Stimulated activated CD8-positive, alpha-beta memory T cell treated with anti-CD3 and anti-CD28 coated beads, Interleukin-2, amount 100 ng/mL, for 48 hours (primary cell): ENCODE measurements around the gene DYNC2I2.
"Not testable (repeated sequence)": the region's sequence is repeated elsewhere in the genome, so short reads cannot be mapped to it uniquely, and the experiment has no call there.

Experiments used
- DNase-seq, 2 donors: peaks; one replicate each; pipeline ENCODE4 v3.0.0-alpha.2; 2020; ENCODE audit warnings: low read depth in 2 of 2

Gene DYNC2I2

GRCh38 chr9:128685636-128686489 lies 29.2 kb upstream of the DYNC2I2 start:
- no peak for DNase-seq

GRCh38 chr9:128684325-128685199 lies 27.9 kb upstream of the DYNC2I2 start:
- peak; percentile 61 to 69 for DNase-seq

GRCh38 chr9:128684065-128684324 lies 27.3 kb upstream of the DYNC2I2 start:
- DNase-seq: no peak

GRCh38 chr9:128683340-128684064 lies 26.9 kb upstream of the DYNC2I2 start:
- no peak for DNase-seq

GRCh38 chr9:128677794-128678193 lies 21.1 kb upstream of the DYNC2I2 start:
- DNase-seq: no peak

- DNase-seq: no peak
Measured at GRCh38 chr9:128675382-128675781, 18.7 kb upstream of the DYNC2I2 start.

GRCh38 chr9:128669786-128670185 lies 13.1 kb upstream of the DYNC2I2 start:
- no peak for DNase-seq

GRCh38 chr9:128666481-128666941 lies 9.9 kb upstream of the DYNC2I2 start:
- not testable (repeated sequence) for DNase-seq

- no peak for DNase-seq
Measured at GRCh38 chr9:128657796-128658195, 1.1 kb upstream of the DYNC2I2 start.

- no peak for DNase-seq
Measured at GRCh38 chr9:128657344-128657704, 677 bp upstream of the DYNC2I2 start.

- no peak for DNase-seq
Measured at GRCh38 chr9:128654481-128654880, 2.2 kb downstream of the DYNC2I2 start.

- no peak for DNase-seq
Measured at GRCh38 chr9:128653908-128654307, 2.7 kb downstream of the DYNC2I2 start.

GRCh38 chr9:128651798-128652197 lies 4.8 kb downstream of the DYNC2I2 start:
- DNase-seq: no peak

GRCh38 chr9:128648206-128648605 lies 8.4 kb downstream of the DYNC2I2 start:
- peak; percentile 51 to 68 for DNase-seq

GRCh38 chr9:128643519-128644300 lies 12.9 kb downstream of the DYNC2I2 start:
- DNase-seq: no peak

- no peak for DNase-seq
Measured at GRCh38 chr9:128642675-128643245, 13.9 kb downstream of the DYNC2I2 start.

GRCh38 chr9:128640603-128641002 lies 16.0 kb downstream of the DYNC2I2 start:
- DNase-seq: no peak

- no peak for DNase-seq
Measured at GRCh38 chr9:128638580-128638979, 18.1 kb downstream of the DYNC2I2 start.

- no peak for DNase-seq
Measured at GRCh38 chr9:128637656-128638055, 19.0 kb downstream of the DYNC2I2 start.

- DNase-seq: no peak
Measured at GRCh38 chr9:128636556-128637530, 19.8 kb downstream of the DYNC2I2 start.
